HEK293T (cell line): Measurements from ENCODE around the gene IQCF5.

Source experiments
- ARNT ChIP-seq: fragments of 450-650 bp; IDR thresholded peaks from 2 replicates; pipeline ENCODE4 v1.6.1; 2017; ENCODE audit warnings: mild to moderate bottlenecking
- BHLHE40 ChIP-seq: fragments of 450-650 bp; IDR thresholded peaks from 2 replicates; pipeline ENCODE4 v1.6.1; 2016; ENCODE audit warnings: mild to moderate bottlenecking, moderate library complexity, borderline replicate concordance
- ELF4 ChIP-seq: fragments of 450-650 bp; IDR thresholded peaks from 2 replicates; pipeline ENCODE4 v1.6.1; 2017; ENCODE audit warnings: antibody characterized with exemption
- FOXA1 ChIP-seq: fragments of 450-650 bp; IDR thresholded peaks from 2 replicates; pipeline ENCODE4 v1.6.1; 2016; ENCODE audit warnings: mild to moderate bottlenecking
- FOXK2 ChIP-seq: fragments of 450-650 bp; IDR thresholded peaks from 2 replicates; pipeline ENCODE4 v1.6.1; 2016; ENCODE audit warnings: mild to moderate bottlenecking
- FOXM1 ChIP-seq: fragments of 450-650 bp; IDR thresholded peaks from 2 replicates; pipeline ENCODE4 v1.6.1; 2017; ENCODE audit warnings: mild to moderate bottlenecking, borderline replicate concordance
- HDGF ChIP-seq: fragments of 450-650 bp; IDR thresholded peaks from 2 replicates; pipeline ENCODE4 v1.6.1; 2017; ENCODE audit warnings: antibody characterized with exemption, borderline replicate concordance
- L3MBTL2 ChIP-seq: fragments of 450-650 bp; conservative IDR thresholded peaks from 2 replicates; pipeline ENCODE4 v1.6.1; 2016; ENCODE audit warnings: mild to moderate bottlenecking
- NFRKB ChIP-seq: fragments of 450-650 bp; IDR thresholded peaks from 2 replicates; pipeline ENCODE4 v1.6.1; 2016; ENCODE audit warnings: mild to moderate bottlenecking, moderate library complexity
- SP1 ChIP-seq: fragments of 450-650 bp; IDR thresholded peaks from 2 replicates; pipeline ENCODE4 v1.6.1; 2017
- SUZ12 ChIP-seq: fragments of 450-650 bp; IDR thresholded peaks from 2 replicates; pipeline ENCODE4 v1.6.1; 2016; ENCODE audit warnings: mild to moderate bottlenecking
- ZNF384 ChIP-seq: fragments of 450-650 bp; IDR thresholded peaks from 2 replicates; pipeline ENCODE4 v1.6.1; 2016
- TF ChIP-seq, protein P1 (sequence below): fragments of 450-650 bp; IDR thresholded peaks from 2 replicates; pipeline ENCODE4 v1.6.1; 2016

DNA sequence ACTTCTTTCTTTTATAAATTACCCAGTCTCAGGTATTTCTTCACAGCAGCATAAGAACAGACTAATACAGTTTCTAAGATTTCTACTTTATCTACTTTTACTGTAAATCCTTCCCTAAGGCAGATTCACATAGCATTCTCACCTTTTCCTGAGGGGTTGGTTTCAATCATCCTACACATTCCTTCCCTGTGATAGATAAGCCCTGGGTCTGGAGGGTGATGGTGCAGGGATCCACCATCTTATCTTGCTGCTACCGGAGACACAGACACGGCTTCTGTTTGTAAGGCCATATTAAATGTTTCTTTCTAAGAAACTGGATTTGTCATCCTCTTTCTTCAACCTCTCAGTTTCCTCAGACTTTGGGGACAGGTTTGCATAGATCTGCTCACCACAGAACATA is 6.1 kb downstream of the IQCF5 start:
- TF ChIP-seq FOXA1 (no peak), SP1 (no peak), SUZ12 (no peak), L3MBTL2 (no peak), BHLHE40 (no peak), ARNT (no peak), FOXM1 (no peak), HDGF (no peak), FOXK2 (no peak), ZNF384 (no peak), NFRKB (no peak), ELF4 (no peak)
- TF ChIP-seq, protein P1, sequence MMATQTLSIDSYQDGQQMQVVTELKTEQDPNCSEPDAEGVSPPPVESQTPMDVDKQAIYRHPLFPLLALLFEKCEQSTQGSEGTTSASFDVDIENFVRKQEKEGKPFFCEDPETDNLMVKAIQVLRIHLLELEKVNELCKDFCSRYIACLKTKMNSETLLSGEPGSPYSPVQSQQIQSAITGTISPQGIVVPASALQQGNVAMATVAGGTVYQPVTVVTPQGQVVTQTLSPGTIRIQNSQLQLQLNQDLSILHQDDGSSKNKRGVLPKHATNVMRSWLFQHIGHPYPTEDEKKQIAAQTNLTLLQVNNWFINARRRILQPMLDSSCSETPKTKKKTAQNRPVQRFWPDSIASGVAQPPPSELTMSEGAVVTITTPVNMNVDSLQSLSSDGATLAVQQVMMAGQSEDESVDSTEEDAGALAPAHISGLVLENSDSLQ = no peak
